ENCODE data around the gene PIAS2.
"Not testable (repeated sequence)": the region's sequence is repeated elsewhere in the genome, so short reads cannot be mapped to it uniquely, and the experiment has no call there.

Gene PIAS2

GRCh38 chr18:46831434-46831833 lies 85.9 kb downstream of the PIAS2 start:
- ATAC-seq: no peak

GRCh38 chr18:46830633-46831032 lies 86.7 kb downstream of the PIAS2 start:
- ATAC-seq: no peak

- no peak for ATAC-seq
These were observed 87.4 kb downstream of the PIAS2 start for GRCh38 chr18:46829947-46830346.

- ATAC-seq: no peak
These were observed 87.8 kb downstream of the PIAS2 start for GRCh38 chr18:46829531-46829930.

GRCh38 chr18:46821856-46822711 lies 95.2 kb downstream of the PIAS2 start:
- peak in 1 of 2 donors; percentile 36 for ATAC-seq

GRCh38 chr18:46820863-46821262 lies 96.4 kb downstream of the PIAS2 start:
- ATAC-seq: no peak

GRCh38 chr18:46815661-46816060 lies 101.6 kb downstream of the PIAS2 start:
- ATAC-seq: no peak

GRCh38 chr18:46814399-46814798 lies 102.9 kb downstream of the PIAS2 start:
- no peak for ATAC-seq

- ATAC-seq: no peak
These were observed 105.0 kb downstream of the PIAS2 start for GRCh38 chr18:46812311-46812710.

- no peak for ATAC-seq
These were observed 106.8 kb downstream of the PIAS2 start for GRCh38 chr18:46810481-46811000.

- ATAC-seq: no peak
These were observed 108.2 kb downstream of the PIAS2 start for GRCh38 chr18:46809145-46809544.

- not testable (repeated sequence) for ATAC-seq
These were observed 121.4 kb downstream of the PIAS2 start for GRCh38 chr18:46795945-46796344.

- ATAC-seq: no peak
These were observed 122.7 kb downstream of the PIAS2 start for GRCh38 chr18:46794607-46795006.

GRCh38 chr18:46793565-46793964 lies 123.7 kb downstream of the PIAS2 start:
- no peak for ATAC-seq

GRCh38 chr18:46789088-46789487 lies 128.2 kb downstream of the PIAS2 start:
- ATAC-seq: no peak

- ATAC-seq: no peak
These were observed 129.6 kb downstream of the PIAS2 start for GRCh38 chr18:46787674-46788073.

- ATAC-seq: no peak
These were observed 144.9 kb downstream of the PIAS2 start for GRCh38 chr18:46772357-46772756.

GRCh38 chr18:46771141-46771540 lies 146.2 kb downstream of the PIAS2 start:
- no peak for ATAC-seq

GRCh38 chr18:46770708-46771107 lies 146.6 kb downstream of the PIAS2 start:
- no peak for ATAC-seq

GRCh38 chr18:46768166-46768921 lies 149.0 kb downstream of the PIAS2 start:
- no peak for ATAC-seq

- no peak for ATAC-seq
These were observed 150.1 kb downstream of the PIAS2 start for GRCh38 chr18:46767217-46767616.

- ATAC-seq: no peak
These were observed 152.7 kb downstream of the PIAS2 start for GRCh38 chr18:46764586-46764985.

- ATAC-seq: no peak
These were observed 156.1 kb downstream of the PIAS2 start for GRCh38 chr18:46761059-46761769.
